AG10803 (cell line): ENCODE measurements around the gene MYO1B.

Source experiments
- DNase-seq: peaks from one replicate; pipeline ENCODE4 v3.0.0; 2010; ENCODE audit warnings: low read depth
- H3K4me3 ChIP-seq: 2 replicates; pipeline ENCODE4 v1.5.1; 2011; ENCODE audit warnings: mild to moderate bottlenecking, low read length, control low read depth
- CTCF ChIP-seq: conservative IDR thresholded peaks from 2 replicates; pipeline ENCODE4 v1.5.1; 2011; ENCODE audit warnings: mild to moderate bottlenecking, low read length, control low read depth, inconsistent platforms

Gene MYO1B

GRCh38 chr2:191280834-191281756 lies 35.9 kb downstream of the MYO1B start:
- DNase-seq: no peak
- no peak overlapping the region for H3K4me3 ChIP-seq
- TF ChIP-seq CTCF: no peak

- no peak for DNase-seq
- no peak for TF ChIP-seq CTCF
- H3K4me3 ChIP-seq: no peak overlapping the region
Observed at GRCh38 chr2:191285252-191285651, 40.0 kb downstream of the MYO1B start.

- no peak for TF ChIP-seq CTCF
- no peak for DNase-seq
- no peak overlapping the region for H3K4me3 ChIP-seq
Observed at GRCh38 chr2:191287820-191288219, 42.6 kb downstream of the MYO1B start.

GRCh38 chr2:191289049-191289448 lies 43.8 kb downstream of the MYO1B start:
- no peak for DNase-seq
- H3K4me3 ChIP-seq: no peak overlapping the region
- TF ChIP-seq CTCF: no peak

- TF ChIP-seq CTCF: no peak
- peak; percentile 35 for DNase-seq
- no peak overlapping the region for H3K4me3 ChIP-seq
Observed at GRCh38 chr2:191291471-191291870, 46.3 kb downstream of the MYO1B start.

- H3K4me3 ChIP-seq: no peak overlapping the region
- no peak for TF ChIP-seq CTCF
- no peak for DNase-seq
Observed at GRCh38 chr2:191292869-191293268, 47.7 kb downstream of the MYO1B start.

- no peak overlapping the region for H3K4me3 ChIP-seq
- DNase-seq: peak; percentile 43
- no peak for TF ChIP-seq CTCF
Observed at GRCh38 chr2:191295088-191295487, 49.9 kb downstream of the MYO1B start.
